HEK293 (cell line): ENCODE data around the gene OXA1L.

Experiments
- CTCF ChIA-PET: fragments of 350-600 bp; formaldehyde crosslinking; extraction: SDS; loops from one replicate; lab custom pipeline; 2021; ENCODE audit warnings: antibody characterized with exemption; lab: Yijun Ruan, JAX
- POLR2A ChIA-PET: fragments of 300-600 bp; formaldehyde crosslinking; extraction: SDS; loops from one replicate; lab custom pipeline; 2020; ENCODE audit warnings: antibody characterized with exemption, inconsistent platforms; lab: Yijun Ruan, JAX
- H3K27ac ChIP-seq: fragments of 200-500 bp; sonication (Bioruptor generic); 2 replicates; pipeline ENCODE4 v1.5.1; 2014; ENCODE audit warnings: low read depth, low read length, control low read depth, inconsistent platforms; ENCODE audit errors: extremely low read depth
- H3K36me3 ChIP-seq, 2 experiments: fragments of 200-500 bp in 1 of 2; sonication (Bioruptor generic) in 1 of 2; 1 replicate in 1 of 2; 2 replicates in 1 of 2; pipeline ENCODE4 v1.5.1; 2014 to 2017; ENCODE audit warnings: inconsistent platforms in 2 of 2, low read length in 2 of 2; ENCODE audit not compliant: control insufficient read depth in 2 of 2, insufficient read depth in 1 of 2
- H3K4me1 ChIP-seq: fragments of 200-500 bp; sonication (Bioruptor generic); 2 replicates; pipeline ENCODE4 v1.5.1; 2014; ENCODE audit warnings: mild to moderate bottlenecking, low read length, inconsistent platforms; ENCODE audit not compliant: control insufficient read depth, insufficient read depth
- H3K4me3 ChIP-seq: 2 replicates; pipeline ENCODE4 v1.5.1; 2011; ENCODE audit warnings: low read depth, mild to moderate bottlenecking, control low read depth, low read length, moderate library complexity
- H3K9me3 ChIP-seq: fragments of 200-500 bp; sonication (Bioruptor generic); 2 replicates; pipeline ENCODE4 v1.5.1; 2014; ENCODE audit warnings: low read depth, low read length, inconsistent platforms; ENCODE audit not compliant: control insufficient read depth, insufficient read depth
- KLF1 ChIP-seq: fragments of 450-650 bp; formaldehyde crosslinking; IDR thresholded peaks from 2 replicates; pipeline ENCODE4 v1.5.1; 2016; ENCODE audit warnings: missing biosample characterization, missing genetic modification characterization
- ZBTB1 ChIP-seq: fragments of 450-650 bp; formaldehyde crosslinking; IDR thresholded peaks from 2 replicates; pipeline ENCODE4 v1.5.1; 2016; ENCODE audit warnings: missing biosample characterization, missing genetic modification characterization
- ZBTB48 ChIP-seq: fragments of 450-650 bp; formaldehyde crosslinking; IDR thresholded peaks from 2 replicates; pipeline ENCODE4 v1.5.1; 2016; ENCODE audit warnings: missing biosample characterization, missing genetic modification characterization
- ZFP3 ChIP-seq: fragments of 450-650 bp; formaldehyde crosslinking; IDR thresholded peaks from 2 replicates; pipeline ENCODE4 v1.5.1; 2016; ENCODE audit warnings: low read depth, missing biosample characterization, missing genetic modification characterization
- ZFP37 ChIP-seq: fragments of 450-650 bp; formaldehyde crosslinking; IDR thresholded peaks from 2 replicates; pipeline ENCODE4 v1.5.1; 2016; ENCODE audit warnings: missing biosample characterization, missing genetic modification characterization
- ZNF221 ChIP-seq: fragments of 450-650 bp; formaldehyde crosslinking; IDR thresholded peaks from 2 replicates; pipeline ENCODE4 v1.5.1; 2017; ENCODE audit warnings: missing biosample characterization, missing genetic modification characterization, borderline replicate concordance
- ZNF302 ChIP-seq: fragments of 450-650 bp; formaldehyde crosslinking; IDR thresholded peaks from 2 replicates; pipeline ENCODE4 v1.5.1; 2016; ENCODE audit warnings: missing biosample characterization, missing genetic modification characterization, low read depth
- ZNF311 ChIP-seq: fragments of 450-650 bp; formaldehyde crosslinking; IDR thresholded peaks from 2 replicates; pipeline ENCODE4 v1.5.1; 2017; ENCODE audit warnings: missing biosample characterization, missing genetic modification characterization, borderline replicate concordance
- ZNF426 ChIP-seq: fragments of 450-650 bp; formaldehyde crosslinking; IDR thresholded peaks from 2 replicates; pipeline ENCODE4 v1.5.1; 2017; ENCODE audit warnings: missing biosample characterization, missing genetic modification characterization, mild to moderate bottlenecking, inconsistent platforms, moderate library complexity
- ZNF433 ChIP-seq: fragments of 450-650 bp; formaldehyde crosslinking; IDR thresholded peaks from 2 replicates; pipeline ENCODE4 v1.5.1; 2016; ENCODE audit warnings: missing biosample characterization, missing genetic modification characterization, low read depth
- ZNF514 ChIP-seq: fragments of 450-650 bp; formaldehyde crosslinking; IDR thresholded peaks from 2 replicates; pipeline ENCODE4 v1.5.1; 2016; ENCODE audit warnings: missing biosample characterization, missing genetic modification characterization
- ZNF544 ChIP-seq: fragments of 450-650 bp; formaldehyde crosslinking; IDR thresholded peaks from 2 replicates; pipeline ENCODE4 v1.5.0; 2017; ENCODE audit warnings: missing biosample characterization, missing genetic modification characterization
- ZNF600 ChIP-seq: fragments of 450-650 bp; formaldehyde crosslinking; IDR thresholded peaks from 2 replicates; pipeline ENCODE4 v1.5.1; 2016; ENCODE audit warnings: missing biosample characterization, missing genetic modification characterization
- ZNF660 ChIP-seq: fragments of 450-650 bp; IDR thresholded peaks from 2 replicates; pipeline ENCODE4 v1.5.1; 2018; ENCODE audit warnings: missing biosample characterization, mild to moderate bottlenecking, missing genetic modification characterization
- ZNF747 ChIP-seq: fragments of 450-650 bp; formaldehyde crosslinking; IDR thresholded peaks from 2 replicates; pipeline ENCODE4 v1.5.1; 2016; ENCODE audit warnings: missing biosample characterization, missing genetic modification characterization
- TF ChIP-seq, protein P1 (sequence below): fragments of 450-650 bp; formaldehyde crosslinking; IDR thresholded peaks from 2 replicates; pipeline ENCODE4 v1.5.1; 2016; ENCODE audit warnings: missing biosample characterization, missing genetic modification characterization
- TF ChIP-seq, protein P2 (sequence below): fragments of 450-650 bp; formaldehyde crosslinking; IDR thresholded peaks from 2 replicates; pipeline ENCODE4 v1.5.1; 2016; ENCODE audit warnings: missing biosample characterization, missing genetic modification characterization
- TF ChIP-seq, protein P3 (sequence below): fragments of 450-650 bp; formaldehyde crosslinking; IDR thresholded peaks from 2 replicates; pipeline ENCODE4 v1.5.1; 2016; ENCODE audit warnings: missing biosample characterization, missing genetic modification characterization
- TF ChIP-seq, protein P4 (sequence below): fragments of 450-650 bp; formaldehyde crosslinking; IDR thresholded peaks from 2 replicates; pipeline ENCODE4 v1.5.1; 2017; ENCODE audit warnings: missing biosample characterization, missing genetic modification characterization

The OXA1L gene

DNA sequence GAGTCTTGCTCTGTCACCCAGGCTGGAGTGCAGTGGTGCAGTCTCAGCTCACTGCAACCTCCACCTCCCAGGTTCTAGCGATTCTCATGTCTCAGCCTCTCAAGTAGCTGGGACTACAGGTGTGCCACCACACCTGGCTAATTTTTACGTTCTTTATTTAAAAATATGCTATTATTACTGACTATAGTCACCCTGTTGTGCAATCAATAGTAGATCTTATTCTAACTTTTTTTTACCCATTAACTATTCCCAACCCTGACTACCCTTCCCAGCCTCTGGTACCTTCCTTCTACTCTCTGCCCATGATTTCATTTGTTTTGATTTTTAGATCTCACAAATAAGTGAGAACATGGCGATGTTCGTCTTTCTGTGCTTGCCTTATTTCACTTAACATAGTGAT lies 2.5 kb downstream of the OXA1L start (continued):
- TF ChIP-seq, protein P1, sequence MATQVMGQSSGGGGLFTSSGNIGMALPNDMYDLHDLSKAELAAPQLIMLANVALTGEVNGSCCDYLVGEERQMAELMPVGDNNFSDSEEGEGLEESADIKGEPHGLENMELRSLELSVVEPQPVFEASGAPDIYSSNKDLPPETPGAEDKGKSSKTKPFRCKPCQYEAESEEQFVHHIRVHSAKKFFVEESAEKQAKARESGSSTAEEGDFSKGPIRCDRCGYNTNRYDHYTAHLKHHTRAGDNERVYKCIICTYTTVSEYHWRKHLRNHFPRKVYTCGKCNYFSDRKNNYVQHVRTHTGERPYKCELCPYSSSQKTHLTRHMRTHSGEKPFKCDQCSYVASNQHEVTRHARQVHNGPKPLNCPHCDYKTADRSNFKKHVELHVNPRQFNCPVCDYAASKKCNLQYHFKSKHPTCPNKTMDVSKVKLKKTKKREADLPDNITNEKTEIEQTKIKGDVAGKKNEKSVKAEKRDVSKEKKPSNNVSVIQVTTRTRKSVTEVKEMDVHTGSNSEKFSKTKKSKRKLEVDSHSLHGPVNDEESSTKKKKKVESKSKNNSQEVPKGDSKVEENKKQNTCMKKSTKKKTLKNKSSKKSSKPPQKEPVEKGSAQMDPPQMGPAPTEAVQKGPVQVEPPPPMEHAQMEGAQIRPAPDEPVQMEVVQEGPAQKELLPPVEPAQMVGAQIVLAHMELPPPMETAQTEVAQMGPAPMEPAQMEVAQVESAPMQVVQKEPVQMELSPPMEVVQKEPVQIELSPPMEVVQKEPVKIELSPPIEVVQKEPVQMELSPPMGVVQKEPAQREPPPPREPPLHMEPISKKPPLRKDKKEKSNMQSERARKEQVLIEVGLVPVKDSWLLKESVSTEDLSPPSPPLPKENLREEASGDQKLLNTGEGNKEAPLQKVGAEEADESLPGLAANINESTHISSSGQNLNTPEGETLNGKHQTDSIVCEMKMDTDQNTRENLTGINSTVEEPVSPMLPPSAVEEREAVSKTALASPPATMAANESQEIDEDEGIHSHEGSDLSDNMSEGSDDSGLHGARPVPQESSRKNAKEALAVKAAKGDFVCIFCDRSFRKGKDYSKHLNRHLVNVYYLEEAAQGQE (tag by site-specific recombination) = no peak
- no peak for TF ChIP-seq ZNF302 (tag by site-specific recombination)

DNA sequence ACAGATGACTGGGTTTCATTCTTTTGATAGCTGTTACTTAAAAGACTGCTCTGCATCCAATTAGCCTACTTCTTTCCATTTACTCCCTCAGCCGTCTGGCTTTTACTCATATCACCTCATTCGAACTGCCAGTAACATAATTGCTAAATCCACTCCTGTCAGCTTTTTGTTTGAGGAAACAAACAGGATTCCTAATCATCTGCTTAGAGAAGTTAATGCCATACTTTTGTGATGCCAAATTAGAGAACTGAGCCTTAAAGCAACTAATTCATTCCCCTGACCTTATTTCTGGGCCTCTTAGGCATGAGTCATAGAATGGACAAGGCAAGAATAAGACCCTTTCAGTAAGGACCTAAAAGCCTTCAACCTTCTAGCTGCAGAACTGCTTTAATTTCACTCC lies 2.9 kb downstream of the OXA1L start:
- Histone ChIP-seq H3K27ac (no peak overlapping the region), H3K4me3 (no peak overlapping the region), H3K36me3 (peaks cover 36 to 62% of the 10 kb centered on the region in 2 experiments), H3K9me3 (no peaks in the 10 kb centered on the region), H3K4me1 (no peaks in the 10 kb centered on the region; the same call in 1 of the 2 replicates)
- TF ChIP-seq ZNF514 (tag by site-specific recombination) (no peak), ZNF221 (tag by site-specific recombination) (no peak), ZFP37 (no peak), ZBTB1 (tag by site-specific recombination) (no peak), ZNF544 (tag by site-specific recombination) (no peak), KLF1 (tag by site-specific recombination) (no peak), ZNF433 (tag by site-specific recombination) (no peak), ZNF600 (tag by site-specific recombination) (no peak), ZBTB48 (tag by site-specific recombination) (no peak)
- TF ChIP-seq, protein P2, sequence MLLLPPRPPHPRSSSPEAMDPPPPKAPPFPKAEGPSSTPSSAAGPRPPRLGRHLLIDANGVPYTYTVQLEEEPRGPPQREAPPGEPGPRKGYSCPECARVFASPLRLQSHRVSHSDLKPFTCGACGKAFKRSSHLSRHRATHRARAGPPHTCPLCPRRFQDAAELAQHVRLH = no peak
- TF ChIP-seq, protein P3, sequence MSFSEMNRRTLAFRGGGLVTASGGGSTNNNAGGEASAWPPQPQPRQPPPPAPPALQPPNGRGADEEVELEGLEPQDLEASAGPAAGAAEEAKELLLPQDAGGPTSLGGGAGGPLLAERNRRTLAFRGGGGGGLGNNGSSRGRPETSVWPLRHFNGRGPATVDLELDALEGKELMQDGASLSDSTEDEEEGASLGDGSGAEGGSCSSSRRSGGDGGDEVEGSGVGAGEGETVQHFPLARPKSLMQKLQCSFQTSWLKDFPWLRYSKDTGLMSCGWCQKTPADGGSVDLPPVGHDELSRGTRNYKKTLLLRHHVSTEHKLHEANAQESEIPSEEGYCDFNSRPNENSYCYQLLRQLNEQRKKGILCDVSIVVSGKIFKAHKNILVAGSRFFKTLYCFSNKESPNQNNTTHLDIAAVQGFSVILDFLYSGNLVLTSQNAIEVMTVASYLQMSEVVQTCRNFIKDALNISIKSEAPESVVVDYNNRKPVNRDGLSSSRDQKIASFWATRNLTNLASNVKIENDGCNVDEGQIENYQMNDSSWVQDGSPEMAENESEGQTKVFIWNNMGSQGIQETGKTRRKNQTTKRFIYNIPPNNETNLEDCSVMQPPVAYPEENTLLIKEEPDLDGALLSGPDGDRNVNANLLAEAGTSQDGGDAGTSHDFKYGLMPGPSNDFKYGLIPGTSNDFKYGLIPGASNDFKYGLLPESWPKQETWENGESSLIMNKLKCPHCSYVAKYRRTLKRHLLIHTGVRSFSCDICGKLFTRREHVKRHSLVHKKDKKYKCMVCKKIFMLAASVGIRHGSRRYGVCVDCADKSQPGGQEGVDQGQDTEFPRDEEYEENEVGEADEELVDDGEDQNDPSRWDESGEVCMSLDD (tag by site-specific recombination) = no peak
- CTCF ChIA-PET = no interaction called here
- POLR2A ChIA-PET = interaction anchor here (0.7 kb wide), 1 partner anchor 30 kb away, joined by 3 read pairs; no protein-coding TSS in a partner anchor

DNA sequence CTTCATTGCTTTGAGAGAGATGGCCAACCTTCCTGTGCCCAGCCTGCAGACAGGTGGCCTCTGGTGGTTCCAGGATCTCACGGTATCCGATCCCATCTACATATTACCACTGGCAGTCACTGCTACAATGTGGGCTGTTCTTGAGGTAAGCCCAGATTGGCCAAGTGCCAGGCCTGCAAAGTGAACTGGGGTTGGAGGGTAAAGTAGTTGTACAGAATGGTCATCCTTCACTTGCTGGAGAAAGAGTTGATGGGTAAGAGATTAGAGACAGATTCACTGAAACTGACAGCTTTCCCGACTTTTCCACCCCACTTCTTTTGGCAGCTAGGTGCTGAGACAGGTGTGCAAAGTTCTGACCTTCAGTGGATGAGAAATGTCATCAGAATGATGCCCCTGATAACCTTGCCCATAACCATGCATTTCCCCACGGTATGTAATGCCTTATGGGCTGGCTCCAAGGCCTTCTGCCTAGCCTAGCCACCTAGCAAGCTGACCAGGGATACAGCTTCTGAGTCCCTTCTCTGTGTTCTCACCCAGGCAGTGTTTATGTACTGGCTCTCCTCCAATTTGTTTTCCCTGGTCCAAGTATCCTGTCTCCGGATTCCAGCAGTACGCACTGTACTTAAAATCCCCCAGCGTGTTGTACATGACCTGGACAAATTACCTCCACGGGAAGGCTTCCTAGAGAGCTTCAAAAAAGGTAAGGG lies 4.1 kb downstream of the OXA1L start:
- peaks cover 36 to 68% of the 10 kb centered on the region in 2 experiments for H3K36me3 ChIP-seq
- CTCF ChIA-PET = interaction anchor here (0.6 to 0.9 kb wide), 2 partner anchors 102 to 544 kb away, joined by 3 read pairs; no protein-coding TSS in a partner anchor

More for the DNA sequence above, 4.1 kb downstream of the OXA1L start:
- Histone ChIP-seq H3K9me3 (no peaks in the 10 kb centered on the region), H3K4me1 (no peaks in the 10 kb centered on the region; the same call in 1 of the 2 replicates), H3K27ac (no peak overlapping the region), H3K4me3 (no peak overlapping the region)
- TF ChIP-seq, protein P4, sequence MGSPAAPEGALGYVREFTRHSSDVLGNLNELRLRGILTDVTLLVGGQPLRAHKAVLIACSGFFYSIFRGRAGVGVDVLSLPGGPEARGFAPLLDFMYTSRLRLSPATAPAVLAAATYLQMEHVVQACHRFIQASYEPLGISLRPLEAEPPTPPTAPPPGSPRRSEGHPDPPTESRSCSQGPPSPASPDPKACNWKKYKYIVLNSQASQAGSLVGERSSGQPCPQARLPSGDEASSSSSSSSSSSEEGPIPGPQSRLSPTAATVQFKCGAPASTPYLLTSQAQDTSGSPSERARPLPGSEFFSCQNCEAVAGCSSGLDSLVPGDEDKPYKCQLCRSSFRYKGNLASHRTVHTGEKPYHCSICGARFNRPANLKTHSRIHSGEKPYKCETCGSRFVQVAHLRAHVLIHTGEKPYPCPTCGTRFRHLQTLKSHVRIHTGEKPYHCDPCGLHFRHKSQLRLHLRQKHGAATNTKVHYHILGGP (tag by site-specific recombination) = no peak
- no peak for TF ChIP-seq ZNF747 (tag by site-specific recombination)
- TF ChIP-seq, protein P1 (tag by site-specific recombination) = no peak
- TF ChIP-seq ZNF311 (tag by site-specific recombination) = no peak
- no peak for TF ChIP-seq ZNF426 (tag by site-specific recombination)
- no peak for TF ChIP-seq ZFP3 (tag by site-specific recombination)
- no peak for TF ChIP-seq ZNF660
- TF ChIP-seq, all 188 proteins: peak for 0
- POLR2A ChIA-PET = no interaction called here
